Muscle layer of colon (tissue), 2 donors: ENCODE data around the gene CLDN5.

Experiments
- H3K27ac ChIP-seq: one replicate; pipeline ENCODE4 v1.7.0; 2013; ENCODE audit warnings: low read depth, mild to moderate bottlenecking, low read length, moderate library complexity
- H3K27me3 ChIP-seq, 2 donors: one replicate each; pipeline ENCODE4 v1.7.0; 2013; ENCODE audit warnings: low read length in 2 of 2, mild to moderate bottlenecking in 2 of 2; ENCODE audit not compliant: insufficient read depth in 2 of 2, control insufficient read depth in 1 of 2
- H3K36me3 ChIP-seq: one replicate; pipeline ENCODE4 v1.7.0; 2013; ENCODE audit warnings: mild to moderate bottlenecking, low read length; ENCODE audit not compliant: insufficient read depth
- H3K4me1 ChIP-seq: one replicate; pipeline ENCODE4 v1.7.0; 2013; ENCODE audit warnings: mild to moderate bottlenecking, low read length; ENCODE audit not compliant: insufficient read depth
- H3K4me3 ChIP-seq, 2 donors: one replicate each; pipeline ENCODE4 v1.7.0; 2013; ENCODE audit warnings: low read length in 2 of 2, low read depth in 1 of 2, mild to moderate bottlenecking in 1 of 2, moderate library complexity in 1 of 2
- H3K9ac ChIP-seq: one replicate; pipeline ENCODE4 v1.7.0; 2013; ENCODE audit warnings: low read length
- H3K9me3 ChIP-seq: one replicate; pipeline ENCODE4 v1.7.0; 2013; ENCODE audit warnings: mild to moderate bottlenecking, low read length
- donor health status: abdominal sarcoma.
- donor health status: Adenocarcinoma of cecum.

CLDN5 gene, protein sequence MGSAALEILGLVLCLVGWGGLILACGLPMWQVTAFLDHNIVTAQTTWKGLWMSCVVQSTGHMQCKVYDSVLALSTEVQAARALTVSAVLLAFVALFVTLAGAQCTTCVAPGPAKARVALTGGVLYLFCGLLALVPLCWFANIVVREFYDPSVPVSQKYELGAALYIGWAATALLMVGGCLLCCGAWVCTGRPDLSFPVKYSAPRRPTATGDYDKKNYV

DNA sequence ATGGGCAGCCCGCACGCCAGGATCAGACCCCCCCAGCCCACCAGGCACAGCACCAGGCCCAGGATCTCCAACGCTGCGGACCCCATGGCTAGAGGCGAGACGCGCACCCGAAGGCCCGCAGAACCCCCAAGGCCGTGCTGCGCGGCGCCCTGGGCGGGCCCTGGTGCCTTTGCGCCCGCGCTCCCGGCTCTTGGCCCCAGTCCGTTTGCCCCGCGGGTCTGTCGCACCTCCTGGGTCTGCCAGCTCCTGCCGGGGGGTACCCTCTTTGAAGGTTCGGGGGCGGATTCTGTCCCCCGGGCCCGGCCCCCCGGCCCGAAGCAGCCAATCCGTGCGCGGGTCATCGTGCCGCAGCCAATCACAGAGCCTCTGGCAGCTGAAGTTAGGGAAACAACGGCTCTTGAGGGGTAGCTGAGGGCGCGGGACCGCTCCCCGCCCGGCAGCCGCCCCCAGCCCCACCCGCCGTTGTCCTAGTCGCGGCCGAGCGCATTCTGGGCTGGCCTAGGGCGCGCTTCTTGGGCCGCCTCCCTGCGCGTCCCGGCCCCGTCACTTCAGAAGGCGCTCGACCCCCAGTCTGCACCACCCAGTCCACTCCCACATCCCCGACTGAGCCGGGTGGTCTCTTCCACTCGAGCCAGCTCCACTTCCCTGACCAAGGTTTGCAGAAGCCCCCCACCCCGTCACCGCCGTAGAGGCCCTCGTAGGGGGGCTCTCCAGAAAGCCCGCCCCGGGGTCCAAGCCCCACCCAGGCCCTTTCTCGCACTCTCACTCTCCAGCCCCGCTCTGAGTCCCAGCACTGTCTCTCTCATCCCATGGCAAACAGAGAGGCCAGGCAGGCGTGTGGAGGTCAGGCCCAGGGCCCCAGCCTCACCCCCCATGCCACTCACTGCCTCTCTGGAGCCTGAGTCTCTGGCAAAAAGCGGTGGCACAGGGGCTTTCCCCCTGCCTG, at the start of gene CLDN5:
CLDN5 (minus strand) TSS at position 241 of the 946 bp plus-strand sequence; CDS start at position 86, 155 bp downstream.
- Histone ChIP-seq H3K9ac (no peak within 1 kb of the TSS), H3K9me3 (no peaks in the 10 kb centered on the region), H3K36me3 (no peaks in the 10 kb centered on the region), H3K27me3 (peaks cover 0 to 43% of the 10 kb centered on the region in 2 donors), H3K27ac (no peak within 1 kb of the TSS), H3K4me1 (no peaks in the 10 kb centered on the region), H3K4me3 (no peak within 1 kb of the TSS)

DNA sequence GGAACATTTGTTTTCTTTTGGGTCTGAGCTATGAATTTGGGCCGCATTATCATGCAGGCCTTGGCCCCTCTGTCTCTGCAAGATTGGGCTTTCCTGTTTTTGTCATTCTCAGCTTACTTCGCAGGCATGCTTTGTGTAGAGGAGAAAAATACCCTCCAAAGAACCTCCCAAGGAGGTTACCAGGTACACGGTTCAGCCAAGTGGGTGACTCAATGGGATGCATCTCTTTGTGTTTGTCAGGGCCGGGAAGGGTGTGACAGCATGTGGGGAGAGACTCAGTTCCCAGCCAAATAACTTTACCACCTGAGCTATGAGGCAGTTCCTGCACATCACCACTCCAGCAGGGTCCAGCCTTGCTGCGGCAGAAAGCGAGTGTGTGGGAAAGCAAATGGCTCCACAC, 47.8 kb upstream of the CLDN5 start:
- no peak overlapping the region for H3K27ac ChIP-seq
- H3K9ac ChIP-seq = no peak overlapping the region
- no peaks in the 10 kb centered on the region for H3K4me1 ChIP-seq
- no peak overlapping the region for H3K4me3 ChIP-seq
- H3K36me3 ChIP-seq = no peaks in the 10 kb centered on the region
- no peaks in the 10 kb centered on the region for H3K27me3 ChIP-seq
- H3K9me3 ChIP-seq = no peaks in the 10 kb centered on the region

DNA sequence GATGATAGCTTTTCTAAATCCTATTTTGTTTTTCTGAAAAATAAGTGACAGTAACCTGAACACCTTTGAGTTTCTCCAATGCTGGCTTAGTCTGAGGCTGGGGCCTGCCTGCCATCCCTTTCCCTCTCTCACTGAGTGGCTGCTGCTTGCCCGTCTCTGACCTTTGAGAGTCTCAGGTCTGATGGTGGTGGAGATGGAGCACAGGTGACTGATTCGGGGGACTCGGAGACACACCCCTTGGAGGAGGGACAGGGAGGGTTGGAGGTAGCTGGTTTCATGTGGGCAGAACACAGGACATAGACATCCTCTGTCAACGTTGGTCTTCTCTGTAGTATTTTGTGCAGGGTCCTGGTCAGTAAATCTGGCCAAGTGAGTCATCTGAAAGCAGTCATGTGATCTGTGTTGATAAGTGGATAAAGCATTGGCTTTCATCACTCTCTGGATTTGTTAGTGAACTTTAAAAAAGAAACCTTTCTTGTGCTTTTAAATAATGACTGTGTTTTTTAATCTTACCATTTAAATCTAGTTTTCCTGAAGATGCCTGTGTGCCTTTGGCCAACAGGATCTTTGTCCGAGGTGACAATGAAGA, 47.1 kb upstream of the CLDN5 start:
- Histone ChIP-seq H3K9me3 (no peaks in the 10 kb centered on the region), H3K36me3 (no peaks in the 10 kb centered on the region), H3K9ac (no peak overlapping the region), H3K4me3 (no peak overlapping the region), H3K4me1 (no peaks in the 10 kb centered on the region), H3K27me3 (no peaks in the 10 kb centered on the region), H3K27ac (no peak overlapping the region)

DNA sequence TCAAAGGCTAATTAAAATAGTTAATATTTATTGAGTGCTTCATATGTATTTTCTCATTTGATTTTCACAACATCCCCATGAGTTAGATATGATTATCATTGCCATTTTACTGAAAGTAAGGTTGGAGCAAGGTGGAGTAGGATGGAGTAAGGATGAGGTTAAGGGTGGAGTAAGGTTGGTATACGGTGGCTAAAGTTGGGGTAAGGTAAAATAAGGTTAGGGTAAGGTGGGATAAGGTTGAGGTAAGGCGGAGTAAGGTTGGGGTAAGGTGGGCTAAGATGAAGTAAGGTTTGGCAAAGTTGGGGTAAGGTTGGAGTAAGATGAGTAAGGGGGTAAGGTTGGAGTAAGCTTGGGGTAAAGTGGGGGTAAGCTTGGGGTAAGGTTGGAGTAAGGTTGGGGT, 45.8 kb upstream of the CLDN5 start:
- Histone ChIP-seq H3K27ac (no peak overlapping the region), H3K4me3 (no peak overlapping the region), H3K9me3 (no peaks in the 10 kb centered on the region)

DNA sequence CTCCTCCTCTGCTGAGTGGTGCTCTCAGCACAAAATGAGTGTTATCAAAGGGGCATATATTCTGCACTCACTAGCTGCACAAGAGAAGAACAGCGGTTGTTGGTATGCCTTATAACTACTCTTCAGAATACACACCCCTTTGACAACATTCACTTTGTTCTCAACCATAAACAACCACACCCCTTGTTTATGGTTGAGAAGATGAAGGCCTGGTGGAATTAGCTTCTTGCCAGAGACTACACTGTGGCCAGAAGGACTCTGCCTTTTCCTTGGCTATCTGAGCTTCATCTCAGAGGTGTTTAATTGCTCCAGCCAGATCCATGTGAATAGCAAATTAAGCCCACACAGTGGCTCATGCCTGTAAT, 45.0 kb upstream of the CLDN5 start:
- H3K4me1 ChIP-seq = no peaks in the 10 kb centered on the region
- no peak overlapping the region for H3K9ac ChIP-seq
- no peak overlapping the region for H3K4me3 ChIP-seq
- no peaks in the 10 kb centered on the region for H3K36me3 ChIP-seq
- no peaks in the 10 kb centered on the region for H3K9me3 ChIP-seq
- H3K27ac ChIP-seq = no peak overlapping the region
- H3K27me3 ChIP-seq = no peaks in the 10 kb centered on the region

More for the DNA sequence above, 45.8 kb upstream of the CLDN5 start:
- no peaks in the 10 kb centered on the region for H3K4me1 ChIP-seq
- H3K9ac ChIP-seq = no peak overlapping the region
- H3K36me3 ChIP-seq = no peaks in the 10 kb centered on the region
- H3K27me3 ChIP-seq = no peaks in the 10 kb centered on the region

DNA sequence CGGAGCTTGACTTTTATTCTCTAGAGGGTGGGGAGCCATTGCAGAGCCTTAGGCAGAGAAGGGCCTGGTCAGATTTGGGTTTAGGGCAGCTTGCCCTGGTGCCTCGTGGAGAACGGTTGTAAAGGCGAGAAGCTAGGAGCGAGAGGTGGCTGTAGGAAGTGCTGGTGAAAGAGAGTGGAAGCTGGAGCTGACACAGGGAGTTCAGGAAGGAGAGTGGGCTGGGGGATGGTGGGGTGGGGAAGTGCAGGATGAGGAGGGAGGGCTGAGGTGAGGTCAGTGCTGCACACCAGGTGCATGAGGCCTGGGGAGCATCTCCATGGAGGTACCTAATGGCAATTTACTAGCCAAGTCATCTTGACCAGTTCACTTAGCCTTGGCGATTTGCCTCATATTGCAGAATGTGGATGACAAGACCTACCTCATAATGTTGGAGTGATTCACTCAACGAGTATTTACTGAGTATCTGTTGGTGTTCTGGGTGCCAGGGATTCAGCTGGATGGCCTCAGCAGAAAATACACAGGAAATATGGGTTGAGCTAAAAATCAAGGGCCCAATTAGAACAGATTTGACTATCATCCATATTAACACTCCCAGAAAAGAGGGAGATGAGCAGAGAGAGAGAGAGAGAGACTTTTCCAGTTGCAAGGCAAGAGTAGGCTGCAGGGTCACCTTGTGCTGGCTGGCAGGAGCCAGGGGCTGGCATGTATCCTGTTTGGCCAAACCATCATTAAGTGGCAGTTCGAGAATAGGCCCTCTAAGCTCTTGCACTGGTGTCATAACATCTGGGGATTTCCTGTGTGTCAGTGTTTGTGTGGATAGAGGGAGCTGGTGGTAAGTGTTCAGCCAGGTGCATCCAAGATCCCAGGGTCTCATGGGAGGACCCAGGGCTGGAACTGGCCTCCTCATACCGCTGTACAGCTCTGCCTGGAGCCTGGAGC, 44.4 kb upstream of the CLDN5 start:
- H3K27ac ChIP-seq = no peak overlapping the region

DNA sequence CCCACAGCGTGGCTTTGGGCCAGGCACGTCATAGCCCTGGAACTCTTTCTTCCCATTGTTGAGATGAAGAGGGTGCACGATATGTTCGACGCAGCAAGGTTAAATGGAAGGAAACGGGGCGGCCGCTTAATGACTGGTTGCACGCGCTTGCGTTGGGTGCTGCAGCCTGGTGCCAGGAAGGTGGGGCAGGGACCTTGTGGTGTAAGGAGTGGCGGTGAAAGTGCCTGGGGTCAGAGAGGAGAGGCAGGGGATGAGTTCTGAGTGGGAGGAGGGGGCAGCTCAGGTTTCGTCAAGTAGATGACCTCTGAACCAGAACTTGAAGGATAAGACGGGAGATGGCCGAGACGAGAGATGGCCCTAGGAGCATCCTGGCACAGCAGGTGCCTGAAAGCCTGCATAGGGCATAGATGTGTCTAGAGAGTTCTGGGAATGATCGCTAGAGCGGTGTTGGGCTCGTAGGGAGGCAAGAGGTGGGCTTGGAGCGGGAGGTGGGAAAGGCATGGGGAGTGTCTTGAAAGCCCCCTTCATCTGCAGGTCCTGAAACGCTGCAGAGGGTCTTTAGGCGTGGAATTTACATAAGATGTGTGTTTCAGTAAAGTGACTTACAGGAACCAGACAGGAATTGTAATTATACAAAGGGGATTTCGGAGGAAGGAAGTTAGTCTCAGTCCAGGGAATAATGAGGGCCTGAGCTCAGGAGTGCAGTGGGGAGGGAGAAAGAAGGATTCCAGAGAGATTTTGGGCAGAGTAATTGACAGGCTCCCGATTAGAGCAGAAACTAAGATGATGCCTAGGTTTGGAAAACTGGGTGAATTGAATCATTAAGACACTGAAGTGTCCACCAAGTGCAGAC, 43.2 kb upstream of the CLDN5 start:
- Histone ChIP-seq H3K4me3 (no peak overlapping the region), H3K4me1 (no peaks in the 10 kb centered on the region), H3K36me3 (no peaks in the 10 kb centered on the region), H3K9ac (no peak overlapping the region), H3K27ac (no peak overlapping the region), H3K9me3 (no peaks in the 10 kb centered on the region), H3K27me3 (no peaks in the 10 kb centered on the region)

More for the DNA sequence above, 44.4 kb upstream of the CLDN5 start:
- no peak overlapping the region for H3K4me3 ChIP-seq
- H3K27me3 ChIP-seq = no peaks in the 10 kb centered on the region
- no peaks in the 10 kb centered on the region for H3K36me3 ChIP-seq
- H3K9me3 ChIP-seq = no peaks in the 10 kb centered on the region
- no peaks in the 10 kb centered on the region for H3K4me1 ChIP-seq
- no peak overlapping the region for H3K9ac ChIP-seq

DNA sequence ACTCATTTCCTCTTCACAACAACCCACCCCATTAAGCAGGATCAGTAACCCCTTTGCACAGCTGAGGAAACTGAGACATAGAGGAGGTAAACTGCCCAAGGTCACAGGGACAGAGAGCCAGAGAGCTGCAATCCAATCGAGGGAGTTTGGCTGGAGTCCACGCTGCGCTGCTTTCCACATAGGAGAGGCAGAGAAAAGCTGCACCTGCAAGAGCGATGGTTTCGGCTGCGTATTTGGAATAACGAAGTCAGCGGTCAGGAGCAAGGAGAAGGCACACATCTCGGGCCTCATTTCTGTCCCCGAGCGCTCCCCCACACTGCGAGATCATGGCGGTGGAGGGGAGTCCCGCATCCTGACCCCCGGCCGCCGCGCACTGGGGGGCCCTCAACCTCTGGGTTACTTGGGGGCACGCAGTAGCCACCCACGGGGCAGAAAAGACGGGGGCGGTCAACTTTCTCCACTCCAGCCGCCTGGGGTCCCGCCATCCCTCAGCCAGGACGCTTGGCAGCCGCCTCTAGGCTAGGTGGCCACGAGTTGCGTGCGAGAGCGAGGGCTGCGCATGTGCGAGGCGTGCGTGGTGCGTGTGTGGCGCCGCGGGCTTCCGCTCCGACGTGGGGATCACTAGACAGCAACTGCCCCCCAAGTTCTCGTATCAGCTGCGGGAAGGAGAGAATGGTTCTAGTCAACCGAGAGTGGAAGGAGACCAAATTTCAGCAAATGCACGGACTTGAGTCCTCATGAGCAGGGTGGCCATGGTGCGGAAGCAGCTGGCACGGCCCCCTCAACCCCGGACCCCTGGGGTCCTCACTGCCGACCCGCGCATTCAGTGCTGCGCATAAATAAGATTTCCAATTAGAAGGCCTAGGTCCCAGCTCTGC, 42.3 kb upstream of the CLDN5 start:
- H3K9me3 ChIP-seq = no peaks in the 10 kb centered on the region
- H3K27me3 ChIP-seq = no peaks in the 10 kb centered on the region
- no peak overlapping the region for H3K9ac ChIP-seq
- H3K4me1 ChIP-seq = no peaks in the 10 kb centered on the region
- no peaks in the 10 kb centered on the region for H3K36me3 ChIP-seq
- no peak overlapping the region for H3K27ac ChIP-seq
- H3K4me3 ChIP-seq = no peak overlapping the region

DNA sequence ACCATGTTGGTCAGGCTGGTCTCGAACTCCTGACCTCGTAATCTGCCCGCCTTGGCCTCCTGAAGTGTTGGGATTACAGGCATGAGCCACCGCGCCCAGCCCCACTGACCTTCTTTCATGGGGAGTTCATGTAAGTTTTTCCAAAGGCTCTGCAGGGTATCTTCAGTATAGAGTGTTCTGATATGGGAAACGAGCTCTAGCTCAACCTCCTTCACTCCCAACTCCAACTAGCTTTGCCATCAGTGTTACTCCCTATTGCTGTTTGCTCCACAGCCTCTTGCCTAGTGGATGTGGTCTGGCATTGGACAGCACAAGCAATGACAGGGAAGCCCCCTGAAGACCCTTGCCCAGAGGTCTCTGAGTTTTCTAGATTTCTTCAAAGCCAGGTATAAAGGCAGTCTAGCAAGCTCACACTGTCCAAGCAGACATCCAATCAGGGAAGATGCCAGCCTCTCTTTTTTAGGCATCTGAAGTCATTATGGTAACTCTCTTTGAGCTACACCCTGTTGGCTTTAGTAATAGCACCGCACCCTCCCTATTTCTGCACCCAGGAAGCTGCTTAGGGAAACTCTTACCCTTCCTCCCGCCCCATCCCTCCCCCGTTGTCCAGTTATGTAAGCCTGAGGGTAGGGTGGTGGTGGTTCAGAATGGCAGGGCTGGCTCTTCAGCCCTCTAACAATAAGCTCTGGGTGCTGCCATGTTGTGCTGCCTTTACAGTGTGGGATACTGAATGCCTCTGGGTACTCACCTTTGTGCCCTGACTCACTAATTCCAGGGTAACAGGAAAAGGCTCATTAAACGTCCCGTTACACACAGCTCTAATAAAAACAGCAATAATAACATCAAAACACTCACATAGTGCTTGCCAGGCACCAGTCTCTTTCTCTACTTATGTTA, 41.4 kb upstream of the CLDN5 start:
- H3K27me3 ChIP-seq = no peaks in the 10 kb centered on the region
- no peak overlapping the region for H3K9ac ChIP-seq
- H3K27ac ChIP-seq = no peak overlapping the region
- H3K9me3 ChIP-seq = no peaks in the 10 kb centered on the region
- no peak overlapping the region for H3K4me3 ChIP-seq
- no peaks in the 10 kb centered on the region for H3K36me3 ChIP-seq
- no peaks in the 10 kb centered on the region for H3K4me1 ChIP-seq
